VCaP (cell line): ENCODE data around the gene P2RX2.

Experiments used
- H3K27ac ChIP-seq: fragments of 450-650 bp; 2 replicates; pipeline ENCODE4 v1.5.1; 2017
- CTCF ChIP-seq: fragments of 450-650 bp; conservative IDR thresholded peaks from 2 replicates; pipeline ENCODE4 v1.5.1; 2017; ENCODE audit warnings: mild to moderate bottlenecking, moderate library complexity

Gene P2RX2

GRCh38 chr12:132661972-132662371 is 43.4 kb downstream of the P2RX2 start:
- TF ChIP-seq CTCF = no peak

GRCh38 chr12:132662901-132663755 is 44.6 kb downstream of the P2RX2 start:
- no peak overlapping the region for H3K27ac ChIP-seq
- TF ChIP-seq CTCF = no peak

More at GRCh38 chr12:132661972-132662371, 43.4 kb downstream of the P2RX2 start:
- H3K27ac ChIP-seq = no peak overlapping the region

DNA sequence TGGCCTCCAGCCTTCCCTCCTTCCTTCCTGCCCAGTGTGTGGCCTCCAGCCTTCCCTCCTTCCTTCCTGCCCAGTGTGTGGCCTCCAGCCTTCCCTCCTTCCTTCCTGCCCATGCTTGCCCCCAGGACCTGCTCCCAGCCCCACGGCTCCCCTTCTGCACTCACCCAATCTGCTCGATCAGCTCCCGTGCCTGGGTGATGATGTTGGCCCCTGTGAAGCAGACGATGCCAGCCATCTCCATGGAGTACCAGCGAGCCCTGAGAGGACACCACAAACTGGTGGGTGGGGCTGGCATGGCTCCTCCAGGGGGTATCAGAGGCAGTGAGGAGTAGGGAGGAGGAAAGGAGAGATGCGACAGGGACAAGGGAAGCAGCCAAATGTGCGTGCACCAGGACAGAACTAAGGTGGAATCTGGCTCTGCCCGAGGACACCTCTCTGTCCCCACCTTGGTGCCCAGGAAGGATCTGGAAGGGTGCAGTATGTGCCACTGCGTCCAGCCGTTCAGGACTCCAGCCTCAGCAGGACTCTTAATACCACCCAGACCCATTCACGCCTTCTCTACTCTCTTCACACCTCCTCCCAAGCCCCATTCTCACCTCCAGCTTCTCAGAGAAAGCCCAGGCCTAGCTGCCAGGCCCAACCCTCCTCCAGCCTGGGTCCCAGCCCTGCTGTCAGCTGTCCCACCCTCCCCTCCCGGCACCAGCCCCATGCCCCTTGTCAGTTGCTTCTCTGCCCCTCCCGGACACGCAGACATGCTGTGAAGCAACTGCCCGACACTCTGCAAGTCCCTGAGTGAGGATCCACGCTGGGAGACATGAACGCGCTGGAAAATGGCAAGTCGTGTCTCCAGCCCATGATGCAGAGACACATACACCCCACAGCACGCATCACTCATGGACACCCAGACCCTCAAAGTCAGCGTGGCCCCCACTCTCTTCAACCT is 45.9 kb downstream of the P2RX2 start:
- H3K27ac ChIP-seq = no peak overlapping the region
- TF ChIP-seq CTCF = no peak

GRCh38 chr12:132665149-132665491 is 46.5 kb downstream of the P2RX2 start:
- no peak overlapping the region for H3K27ac ChIP-seq
- TF ChIP-seq CTCF = no peak

- no peak for TF ChIP-seq CTCF
- no peak overlapping the region for H3K27ac ChIP-seq
Observed at GRCh38 chr12:132665794-132666193, 47.2 kb downstream of the P2RX2 start.

DNA sequence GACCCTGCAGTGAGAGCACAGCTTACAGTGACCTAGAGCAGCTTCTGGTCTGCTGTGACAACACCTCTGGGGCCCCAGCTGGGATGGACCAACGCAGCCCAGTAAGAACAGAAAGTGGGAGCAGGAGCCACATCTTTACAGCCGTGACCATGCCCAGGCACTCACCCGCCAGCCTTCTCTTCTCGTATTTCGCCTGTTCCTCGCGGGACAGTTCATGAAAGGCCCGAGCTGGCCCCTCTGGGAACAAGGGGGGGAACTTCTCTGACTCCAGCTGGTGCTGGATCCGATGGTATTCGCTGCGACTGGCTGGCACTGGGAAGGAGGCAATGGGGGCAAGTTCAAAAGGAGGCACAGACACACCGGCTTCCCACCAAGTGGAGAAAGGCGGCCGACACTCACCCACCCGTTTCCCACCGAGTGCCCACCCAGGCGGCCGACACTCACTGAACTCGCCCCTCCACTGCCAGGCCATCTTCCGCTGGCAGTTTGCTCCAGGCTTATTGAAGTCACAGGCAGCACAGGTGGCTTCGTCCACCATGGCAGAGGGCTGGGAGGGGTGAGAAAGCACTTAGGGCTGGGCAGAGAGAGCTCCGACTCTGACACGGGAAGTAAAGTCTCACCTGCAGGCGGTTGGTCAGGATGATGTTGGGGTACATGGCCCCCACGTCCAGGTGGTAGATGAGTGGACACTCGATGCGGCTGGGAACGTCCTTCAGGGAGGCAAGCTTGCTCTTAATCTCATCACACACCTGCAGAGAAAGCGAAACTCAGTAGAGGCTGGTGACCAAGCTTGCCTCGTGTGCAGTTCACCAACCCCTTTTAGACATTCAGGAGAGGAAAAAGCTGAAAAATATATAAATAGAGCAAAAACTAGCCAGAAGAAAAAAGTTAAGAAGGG is 49.9 kb downstream of the P2RX2 start:
- no peak for TF ChIP-seq CTCF
- no peak overlapping the region for H3K27ac ChIP-seq
